HAP-1 (cell line): ENCODE measurements around the gene ANKLE1.
"Not testable (repeated sequence)": the region's sequence is repeated elsewhere in the genome, so short reads cannot be mapped to it uniquely, and the experiment has no call there.

Experiments used
- DNase-seq, 2 experiments: peaks; one replicate each; pipeline ENCODE4 v3.0.0-alpha.2; 2016 to 2020; ENCODE audit warnings: low spot score in 2 of 2
- H3K27me3 ChIP-seq: fragments of 250-450 bp; sonication (Bioruptor Pico); 2 replicates; pipeline ENCODE4 v1.5.1; 2020; ENCODE audit warnings: low read depth, mild to moderate bottlenecking, moderate library complexity
- H3K36me3 ChIP-seq: fragments of 250-450 bp; sonication (Bioruptor Pico); replicated peaks from 2 replicates; pipeline ENCODE4 v1.5.1; 2020; ENCODE audit warnings: mild to moderate bottlenecking
- H3K4me1 ChIP-seq: fragments of 250-450 bp; sonication (Bioruptor Pico); 2 replicates; pipeline ENCODE4 v1.5.1; 2020; ENCODE audit warnings: mild to moderate bottlenecking
- H3K4me3 ChIP-seq: fragments of 250-450 bp; sonication (Bioruptor Pico); 2 replicates; pipeline ENCODE4 v1.5.1; 2020; ENCODE audit warnings: mild to moderate bottlenecking, moderate library complexity
- H3K9me3 ChIP-seq: fragments of 250-450 bp; sonication (Bioruptor Pico); 2 replicates; pipeline ENCODE4 v1.5.1; 2020; ENCODE audit warnings: mild to moderate bottlenecking, moderate library complexity
- in situ Hi-C: fragments of 300-500 bp; cut with MboI; formaldehyde crosslinking; loops from 3 replicates; pipeline ENCODE4 v1.14.3; 2020; ENCODE audit warnings: low sequenced_read_pairs, inconsistent platforms, mixed read lengths

Gene ANKLE1

DNA sequence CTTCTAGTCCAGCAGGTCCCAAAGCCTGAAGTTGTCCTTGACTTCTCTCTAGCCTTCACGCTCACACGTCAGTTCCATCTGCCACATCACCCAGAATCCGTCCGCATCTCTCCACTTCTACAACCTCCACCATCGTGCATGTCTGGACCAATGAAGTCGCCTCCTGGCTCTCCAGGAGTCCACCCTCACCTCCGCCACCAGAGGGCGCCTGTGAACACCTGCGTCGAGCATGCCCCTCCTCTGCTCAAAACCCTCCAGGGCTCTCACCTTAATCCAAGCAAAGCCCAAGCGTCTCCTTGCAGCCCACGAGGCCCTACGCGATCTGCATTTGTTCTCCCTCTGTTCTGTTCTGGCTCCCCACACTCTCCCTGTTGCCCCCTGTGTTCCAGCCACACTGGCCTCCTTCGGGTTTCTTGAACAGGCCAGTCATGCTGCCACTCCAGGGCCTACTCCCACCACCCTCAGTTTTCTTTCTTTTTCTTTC, 20.8 kb upstream of the ANKLE1 start:
- Histone ChIP-seq H3K36me3 (no peaks in the 10 kb centered on the region), H3K9me3 (no peaks in the 10 kb centered on the region), H3K27me3 (no peaks in the 10 kb centered on the region), H3K4me3 (no peak overlapping the region), H3K4me1 (peaks cover 2% of the 10 kb centered on the region)
- peak; percentile 92 to 95 for DNase-seq
- in situ Hi-C loops: no loop called here

DNA sequence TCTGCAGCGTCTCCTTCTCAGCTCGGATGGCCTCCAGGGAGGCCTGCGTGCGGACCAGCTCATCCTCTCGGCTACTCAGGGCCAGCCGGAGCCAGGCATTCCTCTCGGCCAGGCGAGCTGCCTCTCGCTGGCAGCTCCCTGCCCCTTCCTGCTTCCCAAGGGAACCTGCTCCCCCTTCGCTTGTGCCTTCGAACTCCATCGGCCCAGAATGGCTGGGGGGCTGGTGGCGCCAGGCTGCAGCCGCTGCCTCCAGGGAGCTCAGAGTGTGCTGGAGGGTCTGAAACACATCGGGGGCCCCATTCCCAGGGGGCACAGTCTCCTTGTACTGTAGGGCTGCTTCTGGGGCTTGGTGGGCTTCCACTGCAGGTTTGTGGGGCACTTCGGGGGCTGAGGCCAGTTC, 19.1 kb upstream of the ANKLE1 start:
- DNase-seq: no peak
- H3K27me3 ChIP-seq: no peaks in the 10 kb centered on the region
- in situ Hi-C loops: no loop called here
- peaks cover 6% of the 10 kb centered on the region for H3K4me1 ChIP-seq
- H3K36me3 ChIP-seq: no peaks in the 10 kb centered on the region
- no peaks in the 10 kb centered on the region for H3K9me3 ChIP-seq
- H3K4me3 ChIP-seq: no peak overlapping the region

DNA sequence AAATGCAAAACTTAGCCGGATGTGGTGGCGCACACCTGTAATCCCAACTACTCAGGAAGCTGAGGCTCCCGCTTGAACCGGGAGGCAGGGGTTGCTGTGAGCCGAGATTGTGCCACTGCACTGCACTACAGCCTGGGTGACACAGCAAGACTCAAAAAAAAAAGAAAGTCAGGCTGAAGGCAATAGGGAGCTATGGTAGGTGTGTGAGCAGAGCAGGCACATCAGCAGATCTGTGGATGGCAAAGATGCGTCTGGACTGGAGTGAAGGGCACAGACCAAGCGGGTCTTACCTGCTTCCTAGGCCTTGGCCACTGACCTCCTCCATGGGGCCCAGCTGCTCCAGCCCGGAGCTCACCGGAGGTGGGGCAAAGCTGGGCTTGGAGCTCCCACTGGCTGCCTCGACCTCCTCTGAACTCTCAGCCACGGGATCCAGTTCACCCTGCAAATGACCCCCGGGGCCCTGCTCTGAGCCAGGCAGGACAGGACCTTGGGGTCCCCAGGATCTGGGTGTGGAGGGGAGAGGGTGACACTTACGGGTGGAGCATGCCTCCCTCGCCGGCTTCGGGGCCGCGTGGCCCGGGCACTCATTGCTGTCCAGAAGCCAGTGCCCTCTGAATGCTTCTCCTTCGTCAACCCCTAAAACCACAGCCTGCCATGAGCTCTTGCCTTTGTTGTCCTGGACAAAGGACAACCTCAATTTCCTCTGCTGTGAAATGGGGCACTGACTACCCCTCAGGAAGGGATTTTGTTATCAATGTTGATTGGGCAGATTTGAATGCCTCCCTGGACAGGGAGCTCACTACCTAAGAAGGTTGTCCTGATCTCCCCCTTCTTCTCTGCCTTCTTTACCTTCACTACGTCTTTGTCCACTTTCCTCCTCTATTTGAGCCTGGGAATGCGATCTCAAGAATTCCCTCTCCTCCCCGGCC, 17.7 kb upstream of the ANKLE1 start:
- no peaks in the 10 kb centered on the region for H3K27me3 ChIP-seq
- H3K9me3 ChIP-seq: no peaks in the 10 kb centered on the region
- H3K4me1 ChIP-seq: peaks cover 6% of the 10 kb centered on the region
- peaks cover 3% of the 10 kb centered on the region for H3K36me3 ChIP-seq
- no peak overlapping the region for H3K4me3 ChIP-seq
- in situ Hi-C loops: no loop called here
- DNase-seq: no peak

GRCh38 chr19:17264641-17264979, 17.1 kb upstream of the ANKLE1 start, which contains the start of gene USHBP1:
Gene USHBP1, minus strand, starts transcription at chr19:17264745. Its CDS starts 446 bp downstream, at chr19:17264299.
- in situ Hi-C loops: no loop called here
- DNase-seq: no peak
- H3K27me3 ChIP-seq: no peaks in the 10 kb centered on the region
- H3K36me3 ChIP-seq: peaks cover 7% of the 10 kb centered on the region
- H3K4me3 ChIP-seq: no peak within 1 kb of the TSS
- no peaks in the 10 kb centered on the region for H3K9me3 ChIP-seq
- peaks cover 6% of the 10 kb centered on the region for H3K4me1 ChIP-seq

GRCh38 chr19:17266026-17266425, 15.7 kb upstream of the ANKLE1 start:
- H3K4me1 ChIP-seq: peaks cover 5% of the 10 kb centered on the region
- no peaks in the 10 kb centered on the region for H3K27me3 ChIP-seq
- no peak for DNase-seq
- H3K9me3 ChIP-seq: no peaks in the 10 kb centered on the region
- H3K36me3 ChIP-seq: peaks cover 12% of the 10 kb centered on the region
- no peak overlapping the region for H3K4me3 ChIP-seq
- in situ Hi-C loops: no loop called here

DNA sequence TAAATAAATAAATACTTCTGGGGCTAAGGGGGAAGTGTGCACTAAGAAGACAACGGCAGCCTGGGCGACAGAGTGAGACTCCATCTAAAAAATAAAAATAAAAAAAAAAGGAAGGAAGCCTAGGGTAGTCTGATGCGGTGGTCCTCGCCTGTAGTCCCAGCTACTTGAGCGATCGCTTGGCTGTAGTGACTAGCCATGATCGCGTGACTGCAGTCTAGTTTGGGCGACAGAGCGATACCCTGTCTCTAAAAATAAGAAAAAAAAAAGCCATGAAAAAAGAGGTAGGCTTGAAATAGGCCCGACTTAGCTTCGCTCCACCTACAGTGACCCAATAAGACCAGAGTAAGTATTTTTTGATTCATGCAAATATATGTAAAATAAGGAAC, 15.1 kb upstream of the ANKLE1 start:
- DNase-seq: no peak
- Histone ChIP-seq H3K4me1 (peaks cover 4% of the 10 kb centered on the region; the same call in 1 of the 2 replicates), H3K4me3 (peak overlapping the region; percentile 4; the same call in 1 of the 2 replicates), H3K36me3 (peaks cover 17% of the 10 kb centered on the region), H3K27me3 (no peaks in the 10 kb centered on the region), H3K9me3 (no peaks in the 10 kb centered on the region)
- in situ Hi-C loops: no loop called here

- Histone ChIP-seq H3K27me3 (no peaks in the 10 kb centered on the region), H3K36me3 (peaks cover 21% of the 10 kb centered on the region), H3K4me1 (peaks cover 4% of the 10 kb centered on the region; the same call in 1 of the 2 replicates), H3K9me3 (no peaks in the 10 kb centered on the region), H3K4me3 (peak within 1 kb of the TSS; percentile 75)
- DNase-seq: peak; percentile 99 to 100
- in situ Hi-C loops: no loop called here
These were observed 14.5 kb upstream of the ANKLE1 start, which contains the start of gene BABAM1 for GRCh38 chr19:17266975-17267788. Gene BABAM1, plus strand, starts transcription at chr19:17267443. Its CDS starts 1,364 bp downstream, at chr19:17268807.

DNA sequence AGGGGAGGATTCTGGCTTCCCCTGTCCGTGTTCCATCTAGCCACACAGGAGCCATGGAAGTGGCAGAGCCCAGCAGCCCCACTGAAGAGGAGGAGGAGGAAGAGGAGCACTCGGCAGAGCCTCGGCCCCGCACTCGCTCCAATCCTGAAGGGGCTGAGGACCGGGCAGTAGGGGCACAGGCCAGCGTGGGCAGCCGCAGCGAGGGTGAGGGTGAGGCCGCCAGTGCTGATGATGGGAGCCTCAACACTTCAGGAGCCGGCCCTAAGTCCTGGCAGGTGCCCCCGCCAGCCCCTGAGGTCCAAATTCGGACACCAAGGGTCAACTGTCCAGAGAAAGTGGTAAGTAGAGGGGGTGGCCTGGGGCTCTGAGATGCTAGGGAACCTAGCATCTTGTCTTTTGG, 12.9 kb upstream of the ANKLE1 start:
- no peak for DNase-seq
- no peaks in the 10 kb centered on the region for H3K9me3 ChIP-seq
- peaks cover 4% of the 10 kb centered on the region; the same call in 1 of the 2 replicates for H3K4me1 ChIP-seq
- in situ Hi-C loops: no loop called here
- H3K4me3 ChIP-seq: no peak overlapping the region
- peaks cover 30% of the 10 kb centered on the region for H3K36me3 ChIP-seq
- H3K27me3 ChIP-seq: no peaks in the 10 kb centered on the region

- H3K27me3 ChIP-seq, DNase-seq, in situ Hi-C loops, H3K4me3 ChIP-seq, H3K4me1 ChIP-seq, H3K9me3 ChIP-seq: not testable (repeated sequence)
- peaks cover 69% of the 10 kb centered on the region for H3K36me3 ChIP-seq
These were observed 6.8 kb upstream of the ANKLE1 start for GRCh38 chr19:17274892-17275291.

DNA sequence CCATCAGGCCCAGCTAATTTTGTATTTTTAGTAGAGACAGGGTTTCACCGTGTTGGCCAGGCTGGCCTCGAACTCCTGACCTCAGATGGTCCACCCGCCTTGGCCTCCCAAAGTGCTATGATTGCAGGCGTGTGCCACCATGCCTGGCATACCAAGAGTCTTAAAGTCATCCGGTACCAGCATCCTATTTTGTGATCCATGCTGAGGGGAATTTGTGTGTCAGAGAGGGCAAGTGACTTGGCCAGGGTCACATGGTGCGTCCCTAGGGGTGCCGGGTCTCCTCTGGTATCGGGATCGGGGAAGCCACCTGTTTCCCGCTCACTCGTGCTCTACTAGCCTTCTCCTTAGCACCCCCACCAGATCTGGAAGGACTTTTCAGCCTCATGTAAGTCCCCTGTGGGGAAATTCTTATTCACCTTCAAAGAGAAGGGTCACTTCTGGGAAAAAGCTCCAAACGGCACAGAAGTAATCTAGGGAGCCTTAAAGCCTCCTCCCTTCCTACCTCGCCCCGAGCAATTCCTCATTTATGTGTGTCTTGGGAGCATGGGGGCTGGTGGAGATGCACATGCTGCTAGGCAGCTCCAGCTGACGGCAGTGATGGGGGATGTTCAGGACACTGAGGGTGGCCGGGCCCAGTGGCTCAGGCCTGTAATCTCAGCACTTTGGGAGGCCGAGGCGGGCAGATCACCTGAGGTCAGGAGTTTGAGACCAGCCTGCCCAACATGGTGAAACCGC, 6.1 kb upstream of the ANKLE1 start:
- Histone ChIP-seq H3K4me1 (no peaks in the 10 kb centered on the region), H3K36me3 (peaks cover 69% of the 10 kb centered on the region), H3K9me3 (no peaks in the 10 kb centered on the region), H3K4me3 (no peak overlapping the region), H3K27me3 (no peaks in the 10 kb centered on the region)
- in situ Hi-C loops: no loop called here
- DNase-seq: no peak

DNA sequence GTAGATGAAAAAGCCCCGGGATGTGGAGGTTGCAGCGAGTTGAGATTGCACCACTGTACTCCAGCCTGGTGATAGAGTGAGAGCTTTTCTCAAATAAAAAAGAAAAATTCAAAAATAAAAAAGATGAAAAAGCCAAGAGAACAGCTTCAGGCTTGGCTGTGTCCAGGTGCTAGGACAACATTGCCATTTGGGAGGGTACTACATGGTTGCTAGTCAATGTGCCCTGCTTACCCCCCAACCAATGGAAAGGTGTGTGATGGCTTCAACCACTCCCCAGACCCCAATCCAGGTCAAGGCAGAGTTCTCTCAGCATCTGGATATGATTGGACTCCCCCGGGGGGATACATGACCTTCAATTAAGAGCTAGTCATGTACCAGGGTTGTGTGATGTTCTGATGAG, 2.3 kb upstream of the ANKLE1 start:
- Histone ChIP-seq H3K27me3 (no peaks in the 10 kb centered on the region), H3K4me3 (no peak overlapping the region), H3K36me3 (peaks cover 64% of the 10 kb centered on the region), H3K4me1 (peaks cover 15% of the 10 kb centered on the region), H3K9me3 (no peaks in the 10 kb centered on the region)
- no peak for DNase-seq
- in situ Hi-C loops: no loop called here

GRCh38 chr19:17282488-17283125, 906 bp downstream of the ANKLE1 start:
- Histone ChIP-seq H3K36me3 (peaks cover 54% of the 10 kb centered on the region), H3K9me3 (no peaks in the 10 kb centered on the region), H3K4me3 (peak overlapping the region; percentile 59), H3K27me3 (no peaks in the 10 kb centered on the region), H3K4me1 (peaks cover 15% of the 10 kb centered on the region)
- in situ Hi-C loops: loop anchor here (5.0 kb wide), 1 partner anchor 215 kb away; no protein-coding TSS in a partner anchor
- peak; percentile 78 to 94 for DNase-seq

GRCh38 chr19:17283504-17283996, 1.8 kb downstream of the ANKLE1 start:
- Histone ChIP-seq H3K4me1 (peaks cover 15% of the 10 kb centered on the region), H3K27me3 (no peaks in the 10 kb centered on the region), H3K4me3 (no peak overlapping the region), H3K36me3 (peaks cover 49% of the 10 kb centered on the region), H3K9me3 (no peaks in the 10 kb centered on the region)
- in situ Hi-C loops: loop anchor here (5.0 kb wide), 1 partner anchor 216 kb away; no protein-coding TSS in a partner anchor
- DNase-seq: no peak
